Transverse colon (tissue), 4 donors: ENCODE results near the gene NOC4L. TPM values are rescaled to one million over a fixed set of nuclear protein-coding genes. Genes with fewer than 3 reads are reported as not detected.
"Not testable (repeated sequence)": the region's sequence is repeated elsewhere in the genome, so short reads cannot be mapped to it uniquely, and the experiment has no call there.

Source experiments
- DNase-seq: peaks from one replicate; pipeline ENCODE4 v3.0.0-alpha.2; 2019
- H3K27ac ChIP-seq, 4 donors: fragments of 200-600 bp; sonication (generic); 2 replicates each; pipeline ENCODE4 v1.5.1; 2016 to 2018; ENCODE audit warnings: inconsistent platforms in 4 of 4
- H3K27me3 ChIP-seq: fragments of 200-600 bp; sonication (generic); 2 replicates; pipeline ENCODE4 v1.5.1; 2017; ENCODE audit warnings: inconsistent platforms
- H3K36me3 ChIP-seq, 4 donors: fragments of 200-600 bp; sonication (generic); 2 replicates each; pipeline ENCODE4 v1.5.1; 2017 to 2019; ENCODE audit warnings: inconsistent platforms in 4 of 4
- H3K4me1 ChIP-seq, 4 donors: fragments of 200-600 bp; sonication (generic); 2 replicates each; pipeline ENCODE4 v1.5.1; 2017 to 2020; ENCODE audit warnings: inconsistent platforms in 4 of 4
- H3K4me3 ChIP-seq, 4 donors: fragments of 200-600 bp; sonication (generic); 1 replicate in 1 of 4; 2 replicates in 3 of 4; pipeline versions ENCODE4 v1.5.1 to v1.6.1; 2017 to 2019; ENCODE audit warnings: inconsistent platforms in 4 of 4
- H3K9me3 ChIP-seq, 2 donors: fragments of 200-600 bp; sonication (generic); 2 replicates each; pipeline ENCODE4 v1.5.1; 2017 to 2019; ENCODE audit warnings: inconsistent platforms in 2 of 2
- EP300 ChIP-seq: sonication (generic); formaldehyde crosslinking; IDR thresholded peaks from one replicate; pipeline ENCODE4 v1.6.1; 2017; ENCODE audit warnings: antibody characterized with exemption, low read depth
- POLR2A ChIP-seq: fragments of 450-650 bp; IDR thresholded peaks from one replicate; pipeline ENCODE4 v1.6.1; 2016; ENCODE audit warnings: antibody characterized with exemption, mild to moderate bottlenecking, moderate library complexity
- POLR2AphosphoS5 ChIP-seq, 3 donors: sonication (generic); formaldehyde crosslinking; IDR thresholded peaks; one replicate each; pipeline ENCODE4 v1.6.1; 2016; ENCODE audit warnings: antibody characterized with exemption in 3 of 3
- WGBS, 2 donors: methylation state at CpG; one replicate each; pipeline ENCODE4 v1.1.5; 2018; ENCODE audit warnings: low coverage in 1 of 2; 5-methylcytosine and 5-hydroxymethylcytosine counted together
- in situ Hi-C, 4 donors: fragments of 200-750 bp; cut with MboI; loops; one replicate each; pipeline versions ENCODE4 v1.15.0 to v1.15.1; 2017; ENCODE audit warnings: low sequenced_read_pairs in 3 of 4, low pct_ligation_motif_present in 1 of 4, low pct_unique_long_range_greater_than_20kb in 1 of 4
- intact Hi-C: fragments of 100-400 bp; cut with DNase I; formaldehyde crosslinking; loops from one replicate; pipeline ENCODE4 v1.15.1; 2023; ENCODE audit warnings: low total_unique reads
- total RNA-seq, 4 donors: library from RNA; depleted of rRNA; stranded (reverse); fragments of >200 nt; gene quantifications; one replicate each; pipeline ENCODE4 v1.1.0, GENCODE V29; 2016
- TF ChIP-seq, protein P1 (sequence below), 5 experiments: fragments of 200-600 bp in 3 of 5; fragments of 450-650 bp in 2 of 5; sonication (generic) in 3 of 5; IDR thresholded peaks; 1 replicate in 2 of 5; 2 replicates in 3 of 5; pipeline ENCODE4 v1.5.1; 2016 to 2017; ENCODE audit warnings: antibody characterized with exemption in 5 of 5, inconsistent platforms in 3 of 5, mild to moderate bottlenecking in 2 of 5, moderate library complexity in 1 of 5

Gene NOC4L
- total RNA-seq, 4 donors from 2014 or later, result 5.2 to 12.6 (median 9.9) TPM

DNA sequence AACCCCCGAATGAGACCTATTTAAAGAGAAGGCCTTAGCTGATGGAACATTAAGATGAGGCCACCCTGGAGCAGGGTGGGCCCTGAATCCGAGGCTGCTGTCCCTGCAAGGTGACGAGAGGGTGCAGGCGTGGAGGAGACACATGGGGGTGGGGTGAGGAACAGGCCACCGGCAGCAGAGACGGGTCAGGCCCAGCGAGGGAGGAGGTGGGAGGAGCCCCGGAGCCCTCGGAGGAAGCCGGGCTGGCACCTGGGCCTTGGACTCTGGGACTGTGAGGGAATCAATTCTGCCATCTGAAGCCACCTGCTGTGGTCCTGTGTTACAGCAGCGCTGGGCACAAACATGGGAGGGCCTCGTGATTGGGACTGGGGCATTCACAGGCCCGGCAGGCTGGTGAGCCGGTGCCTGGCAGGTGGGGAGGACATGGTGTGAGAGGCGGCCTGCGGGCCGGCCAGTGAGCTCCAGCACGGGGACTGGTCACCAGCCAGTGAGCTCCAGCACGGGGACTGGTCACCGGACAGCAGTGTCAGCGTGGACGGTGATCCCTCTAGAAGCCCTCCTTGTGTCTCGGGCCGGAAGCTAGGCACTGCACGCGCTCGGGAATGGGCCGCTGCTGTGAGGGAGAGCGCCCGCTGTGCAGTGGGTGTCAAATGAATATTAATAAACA is 46.7 kb downstream of the NOC4L start:
- H3K36me3 ChIP-seq, result no peaks in the 10 kb centered on the region
- in situ Hi-C loops (no loop called here), intact Hi-C loops (no loop called here)
- H3K4me3 ChIP-seq, result no peak overlapping the region
- WGBS, 2 donors, result 63 to 74% methylated on average over 8 to 30 of the region's 30 CpGs
- no peak for DNase-seq
- H3K27ac ChIP-seq, result no peak overlapping the region
- H3K4me1 ChIP-seq, result peaks cover 0 to 17% (median 13%) of the 10 kb centered on the region in 4 donors
- H3K27me3 ChIP-seq, result peaks cover 26% of the 10 kb centered on the region
- TF ChIP-seq, protein P1, sequence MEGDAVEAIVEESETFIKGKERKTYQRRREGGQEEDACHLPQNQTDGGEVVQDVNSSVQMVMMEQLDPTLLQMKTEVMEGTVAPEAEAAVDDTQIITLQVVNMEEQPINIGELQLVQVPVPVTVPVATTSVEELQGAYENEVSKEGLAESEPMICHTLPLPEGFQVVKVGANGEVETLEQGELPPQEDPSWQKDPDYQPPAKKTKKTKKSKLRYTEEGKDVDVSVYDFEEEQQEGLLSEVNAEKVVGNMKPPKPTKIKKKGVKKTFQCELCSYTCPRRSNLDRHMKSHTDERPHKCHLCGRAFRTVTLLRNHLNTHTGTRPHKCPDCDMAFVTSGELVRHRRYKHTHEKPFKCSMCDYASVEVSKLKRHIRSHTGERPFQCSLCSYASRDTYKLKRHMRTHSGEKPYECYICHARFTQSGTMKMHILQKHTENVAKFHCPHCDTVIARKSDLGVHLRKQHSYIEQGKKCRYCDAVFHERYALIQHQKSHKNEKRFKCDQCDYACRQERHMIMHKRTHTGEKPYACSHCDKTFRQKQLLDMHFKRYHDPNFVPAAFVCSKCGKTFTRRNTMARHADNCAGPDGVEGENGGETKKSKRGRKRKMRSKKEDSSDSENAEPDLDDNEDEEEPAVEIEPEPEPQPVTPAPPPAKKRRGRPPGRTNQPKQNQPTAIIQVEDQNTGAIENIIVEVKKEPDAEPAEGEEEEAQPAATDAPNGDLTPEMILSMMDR (IDR thresholded peaks at IDR 0.05), result no peak
- TF ChIP-seq POLR2A (no peak), EP300 (no peak), POLR2AphosphoS5 (IDR thresholded peaks at IDR 0.05) (no peak)
- H3K9me3 ChIP-seq, result peaks cover 0 to 3% of the 10 kb centered on the region in 2 donors

DNA sequence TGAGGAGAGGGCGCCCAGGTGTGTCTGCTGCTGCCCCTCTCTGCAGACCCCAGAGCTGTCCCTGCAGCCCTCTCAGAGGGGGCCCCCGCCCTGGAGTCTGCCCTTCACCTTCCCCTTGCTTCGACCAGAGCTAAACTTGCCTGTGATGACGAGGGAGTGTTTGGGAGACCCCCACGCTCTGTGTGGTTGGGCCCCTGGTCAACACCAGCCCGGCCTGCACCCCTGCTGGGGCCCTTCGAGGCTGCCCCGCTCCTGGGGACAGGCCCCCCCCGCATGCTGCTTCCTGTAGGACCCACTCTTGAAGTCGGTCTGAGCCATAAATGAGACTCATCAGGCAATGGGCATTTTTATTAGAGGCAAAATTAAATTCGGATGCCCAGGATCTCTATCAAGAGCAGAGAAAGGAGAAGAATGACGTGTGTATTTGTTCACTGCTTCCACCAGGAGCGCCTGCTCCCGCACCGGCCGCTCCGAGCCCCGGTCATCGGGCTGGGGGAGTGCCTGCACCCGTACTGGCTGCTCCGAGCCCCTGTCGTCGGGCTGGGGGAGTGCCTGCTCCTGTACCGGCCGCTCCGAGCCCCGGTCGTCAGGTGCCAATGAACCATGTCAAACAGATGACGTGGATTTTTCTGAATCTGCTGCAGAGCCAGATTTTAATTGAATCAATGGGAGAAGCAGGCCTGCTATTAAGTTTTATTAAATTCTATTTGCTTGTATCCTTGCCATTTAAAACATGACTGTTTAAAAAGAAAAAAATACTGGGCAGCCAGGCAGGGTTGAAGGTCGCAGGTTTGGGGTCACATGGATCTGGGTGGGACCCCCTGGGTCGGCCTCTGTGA is 47.7 kb downstream of the NOC4L start:
- Histone ChIP-seq H3K27me3 (peaks cover 21% of the 10 kb centered on the region), H3K9me3 (peaks cover 0 to 3% of the 10 kb centered on the region in 2 donors), H3K36me3 (no peaks in the 10 kb centered on the region), H3K4me1 (peaks cover 0 to 17% (median 13%) of the 10 kb centered on the region in 4 donors), H3K4me3 (no peak overlapping the region), H3K27ac (no peak overlapping the region)
- TF ChIP-seq, protein P1 (IDR thresholded peaks at IDR 0.05), result no peak
- TF ChIP-seq POLR2A (no peak), EP300 (no peak), POLR2AphosphoS5 (IDR thresholded peaks at IDR 0.05) (no peak)
- no peak for DNase-seq
- WGBS, 2 donors, result 80 to 81% methylated on average over 6 to 31 of the region's 31 CpGs
- intact Hi-C loops (no loop called here), in situ Hi-C loops (no loop called here)

DNA sequence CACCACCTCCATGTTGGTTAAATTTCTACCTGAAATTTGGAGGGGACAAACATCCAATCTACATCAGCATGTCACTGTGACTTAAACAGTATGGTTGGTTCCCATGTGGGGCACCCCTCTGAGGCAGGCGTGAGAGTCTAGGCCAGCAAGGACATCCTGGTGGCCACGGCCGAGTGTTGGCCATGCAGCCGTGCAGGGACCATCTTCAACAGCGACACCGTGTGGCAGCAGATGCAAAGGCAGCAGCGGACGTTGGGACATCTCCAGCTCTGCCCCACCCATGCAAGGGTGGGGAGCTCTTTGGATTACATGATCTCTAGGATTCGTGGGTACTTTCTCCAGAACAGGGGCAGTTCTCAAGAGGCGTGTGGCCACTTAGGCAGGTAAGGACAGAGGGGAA is 49.8 kb downstream of the NOC4L start:
- TF ChIP-seq, protein P1 (IDR thresholded peaks at IDR 0.05), result no peak
- TF ChIP-seq POLR2AphosphoS5 (IDR thresholded peaks at IDR 0.05) (no peak), POLR2A (no peak), EP300 (no peak)
- WGBS, 2 donors, result 64 to 80% methylated on average over 2 to 5 of the region's 10 CpGs

DNA sequence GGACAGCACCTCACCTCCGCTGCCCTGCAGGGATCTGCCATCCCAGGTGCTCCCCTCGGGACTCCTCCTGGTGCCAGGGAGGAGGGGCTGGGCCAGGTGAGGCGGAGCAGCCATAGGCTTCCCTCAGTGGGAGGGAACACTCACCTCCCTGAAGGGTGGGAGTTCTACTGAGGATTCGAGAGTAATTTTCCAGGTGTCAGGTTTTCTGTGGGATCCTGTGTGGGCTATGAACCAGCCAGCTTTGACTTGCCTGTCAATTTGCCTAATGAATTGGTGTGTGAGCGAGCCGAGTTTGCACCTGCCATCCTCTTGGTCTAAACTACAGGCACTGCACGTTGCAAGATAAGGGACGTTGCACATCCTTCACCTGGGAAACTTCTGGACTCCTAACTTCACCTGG is 50.3 kb downstream of the NOC4L start:
- TF ChIP-seq, protein P1 (IDR thresholded peaks at IDR 0.05), result no peak
- TF ChIP-seq EP300, result no peak
- TF ChIP-seq POLR2A, result no peak
- TF ChIP-seq POLR2AphosphoS5 (IDR thresholded peaks at IDR 0.05), result no peak
- in situ Hi-C loops, result no loop called here
- H3K4me3 ChIP-seq, result no peak overlapping the region
- intact Hi-C loops, result no loop called here
- no peak overlapping the region for H3K27ac ChIP-seq
- H3K36me3 ChIP-seq, result no peaks in the 10 kb centered on the region
- peaks cover 8% of the 10 kb centered on the region for H3K27me3 ChIP-seq
- WGBS, 2 donors, result 87 to 95% methylated on average over 3 to 8 of the region's 8 CpGs
- no peak for DNase-seq
- H3K4me1 ChIP-seq, result peaks cover 0 to 11% (median 9%) of the 10 kb centered on the region in 4 donors
- peaks cover 0 to 3% of the 10 kb centered on the region in 2 donors for H3K9me3 ChIP-seq

More for the DNA sequence above, 49.8 kb downstream of the NOC4L start:
- H3K36me3 ChIP-seq, result no peaks in the 10 kb centered on the region
- peaks cover 0 to 14% (median 10%) of the 10 kb centered on the region in 4 donors for H3K4me1 ChIP-seq
- in situ Hi-C loops (no loop called here), intact Hi-C loops (no loop called here)
- H3K4me3 ChIP-seq, result no peak overlapping the region
- no peak for DNase-seq
- no peak overlapping the region for H3K27ac ChIP-seq
- peaks cover 8% of the 10 kb centered on the region for H3K27me3 ChIP-seq
- H3K9me3 ChIP-seq, result peaks cover 0 to 3% of the 10 kb centered on the region in 2 donors

DNA sequence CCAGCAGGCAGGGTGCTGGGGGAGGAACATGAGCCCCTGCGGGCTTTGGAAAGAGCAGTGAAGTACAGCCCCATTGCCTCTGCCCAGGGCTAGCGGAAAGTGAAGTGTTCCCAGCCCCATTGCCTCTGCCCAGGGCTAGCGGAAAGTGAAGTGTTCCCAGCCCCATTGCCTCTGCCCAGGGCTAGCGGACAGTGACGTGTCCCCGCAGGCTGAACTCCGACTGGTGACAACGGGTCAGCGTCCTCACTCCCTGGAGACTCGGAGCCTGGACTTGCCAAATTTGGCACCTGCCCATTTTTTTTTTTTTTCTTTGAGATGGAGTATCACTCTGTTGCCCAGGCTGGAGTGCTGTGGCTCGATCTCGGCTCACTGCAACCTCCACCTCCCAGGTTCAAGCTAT is 51.0 kb downstream of the NOC4L start:
- in situ Hi-C loops, H3K9me3 ChIP-seq, H3K27me3 ChIP-seq, H3K4me3 ChIP-seq, DNase-seq, H3K4me1 ChIP-seq, H3K27ac ChIP-seq, H3K36me3 ChIP-seq, intact Hi-C loops: not testable (repeated sequence)
- WGBS, 2 donors, result 87% methylated on average over 12 of the region's 12 CpGs; no CpG with 5 or more reads in 1 of the 2 donors
